ENCODE results near the gene AKAP8. TPM values are rescaled to one million over a fixed set of nuclear protein-coding genes. Genes with fewer than 3 reads are reported as not detected.
"Not testable (repeated sequence)": the region's sequence is repeated elsewhere in the genome, so short reads cannot be mapped to it uniquely, and the experiment has no call there.

The AKAP8 gene
- total RNA-seq, 2 experiments from 2014 or later: 47.6 to 48.2 TPM

DNA sequence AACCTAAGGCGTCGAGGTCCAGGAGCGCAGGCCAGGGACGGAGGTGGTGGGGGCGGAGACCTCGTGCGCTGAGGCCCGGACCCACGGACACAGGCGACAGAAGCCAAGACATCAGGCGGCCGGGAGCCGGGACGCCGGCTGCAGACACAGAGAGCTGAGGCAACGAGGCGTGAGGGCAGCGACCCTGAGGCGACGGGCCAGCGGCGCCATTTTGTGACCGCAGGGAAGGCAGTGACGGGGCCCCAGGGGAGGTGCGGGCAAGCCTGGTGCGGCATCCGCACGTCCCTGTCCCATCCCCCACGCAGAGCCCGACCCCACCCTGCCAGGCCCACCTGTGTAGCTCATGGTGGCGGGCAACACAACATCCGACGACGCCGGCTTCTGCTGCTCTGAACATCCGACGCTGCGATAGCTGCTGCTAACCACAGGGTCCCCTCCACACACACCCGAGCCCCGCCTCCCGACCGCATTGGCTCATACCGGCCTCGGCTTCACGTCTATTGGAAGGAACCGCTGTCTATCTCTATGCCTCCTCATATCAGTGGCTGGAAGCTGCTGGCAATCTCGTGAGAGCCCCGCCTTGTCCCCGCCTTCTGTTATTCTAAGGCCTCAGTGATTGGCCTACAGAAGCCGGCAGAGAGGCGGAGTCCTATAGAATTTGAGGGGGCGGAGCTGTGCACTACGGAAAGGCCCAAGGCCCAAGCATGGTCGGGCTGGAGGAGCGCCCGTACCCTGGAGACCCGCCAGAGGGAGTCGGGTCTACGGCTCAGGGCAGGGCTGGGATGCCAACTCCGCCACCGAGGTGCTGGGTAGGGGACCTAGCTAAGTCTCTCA, 39.2 kb upstream of the AKAP8 start, which contains the start of gene AKAP8L:
Gene AKAP8L (minus strand): TSS at position 410 of the 834 bp plus-strand sequence. CDS start 65 bp downstream, at position 345.
- intact Hi-C loops (cut with micrococcal nuclease): loop anchor here (2.0 to 5.0 kb wide), 2 partner anchors 44 to 138 kb away; partner anchors contain the start of gene RASAL3
- peak; percentile 100 for DNase-seq
- peak within 1 kb of the TSS; percentile 99 for H3K27ac Mint-ChIP-seq
- peaks cover 36% of the 10 kb centered on the region for H3K4me1 Mint-ChIP-seq (ENCODE audit: low read depth)
- TF ChIP-seq, protein P1, sequence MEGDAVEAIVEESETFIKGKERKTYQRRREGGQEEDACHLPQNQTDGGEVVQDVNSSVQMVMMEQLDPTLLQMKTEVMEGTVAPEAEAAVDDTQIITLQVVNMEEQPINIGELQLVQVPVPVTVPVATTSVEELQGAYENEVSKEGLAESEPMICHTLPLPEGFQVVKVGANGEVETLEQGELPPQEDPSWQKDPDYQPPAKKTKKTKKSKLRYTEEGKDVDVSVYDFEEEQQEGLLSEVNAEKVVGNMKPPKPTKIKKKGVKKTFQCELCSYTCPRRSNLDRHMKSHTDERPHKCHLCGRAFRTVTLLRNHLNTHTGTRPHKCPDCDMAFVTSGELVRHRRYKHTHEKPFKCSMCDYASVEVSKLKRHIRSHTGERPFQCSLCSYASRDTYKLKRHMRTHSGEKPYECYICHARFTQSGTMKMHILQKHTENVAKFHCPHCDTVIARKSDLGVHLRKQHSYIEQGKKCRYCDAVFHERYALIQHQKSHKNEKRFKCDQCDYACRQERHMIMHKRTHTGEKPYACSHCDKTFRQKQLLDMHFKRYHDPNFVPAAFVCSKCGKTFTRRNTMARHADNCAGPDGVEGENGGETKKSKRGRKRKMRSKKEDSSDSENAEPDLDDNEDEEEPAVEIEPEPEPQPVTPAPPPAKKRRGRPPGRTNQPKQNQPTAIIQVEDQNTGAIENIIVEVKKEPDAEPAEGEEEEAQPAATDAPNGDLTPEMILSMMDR (IDR thresholded peaks at IDR 0.05): peak; percentile 87
- H3K36me3 Mint-ChIP-seq (ENCODE audit: low read depth): peaks cover 36% of the 10 kb centered on the region
- ChIA-PET CTCF (interaction anchor here (0.6 to 6.7 kb wide), 42 partner anchors 9 to 327 kb away, joined by 3 to 138 read pairs (median 5); partner anchors contain the start of genes AKAP8, BRD4 and WIZ), POLR2A (interaction anchor here (0.6 to 6.5 kb wide), 24 partner anchors 9 to 1901 kb away, joined by 3 to 89 read pairs (median 5); partner anchors contain the start of genes AKAP8, RASAL3 and WIZ)
- H3K27me3 Mint-ChIP-seq: no peaks in the 10 kb centered on the region
- peaks cover 4% of the 10 kb centered on the region for H3K9me3 Mint-ChIP-seq
- peak within 1 kb of the TSS; percentile 98 for H3K4me3 Mint-ChIP-seq
- peak; percentile 97 for ATAC-seq

DNA sequence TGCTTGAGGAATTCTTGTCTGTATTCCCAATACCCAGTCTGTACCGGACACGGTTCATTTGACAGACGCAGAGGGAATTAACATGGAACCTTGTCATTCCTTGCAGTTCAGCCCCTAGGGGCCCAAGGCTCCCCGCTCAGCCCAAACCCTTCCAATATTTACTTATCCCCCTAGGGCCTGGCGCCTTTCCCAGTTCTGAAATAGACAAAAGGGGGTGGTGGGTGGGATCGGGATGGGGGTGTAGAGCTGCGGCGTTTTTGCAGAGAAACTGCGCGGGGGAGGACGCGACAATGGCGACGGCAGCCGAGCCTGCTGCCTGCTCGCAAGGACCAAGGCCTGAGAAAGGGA, 38.6 kb upstream of the AKAP8 start:
- peaks cover 40% of the 10 kb centered on the region for H3K4me1 Mint-ChIP-seq (ENCODE audit: low read depth)
- ChIA-PET POLR2A (interaction anchor here (0.9 to 6.5 kb wide), 12 partner anchors 8 to 137 kb away, joined by 4 to 89 read pairs (median 16); partner anchors contain the start of genes AKAP8, RASAL3 and WIZ), CTCF (interaction anchor here (0.8 to 6.7 kb wide), 18 partner anchors 9 to 317 kb away, joined by 3 to 138 read pairs (median 6); partner anchors contain the start of genes AKAP8, BRD4 and WIZ)
- H3K27ac Mint-ChIP-seq: peak overlapping the region; percentile 99
- H3K27me3 Mint-ChIP-seq: no peaks in the 10 kb centered on the region
- DNase-seq: no peak
- peaks cover 33% of the 10 kb centered on the region for H3K36me3 Mint-ChIP-seq (ENCODE audit: low read depth)
- TF ChIP-seq, protein P1 (IDR thresholded peaks at IDR 0.05): no peak
- H3K9me3 Mint-ChIP-seq: no peaks in the 10 kb centered on the region
- peak overlapping the region; percentile 98 for H3K4me3 Mint-ChIP-seq
- intact Hi-C loops (cut with micrococcal nuclease): loop anchor here (2.0 to 5.0 kb wide), 2 partner anchors 44 to 139 kb away; partner anchors contain the start of gene RASAL3
- no peak for ATAC-seq

DNA sequence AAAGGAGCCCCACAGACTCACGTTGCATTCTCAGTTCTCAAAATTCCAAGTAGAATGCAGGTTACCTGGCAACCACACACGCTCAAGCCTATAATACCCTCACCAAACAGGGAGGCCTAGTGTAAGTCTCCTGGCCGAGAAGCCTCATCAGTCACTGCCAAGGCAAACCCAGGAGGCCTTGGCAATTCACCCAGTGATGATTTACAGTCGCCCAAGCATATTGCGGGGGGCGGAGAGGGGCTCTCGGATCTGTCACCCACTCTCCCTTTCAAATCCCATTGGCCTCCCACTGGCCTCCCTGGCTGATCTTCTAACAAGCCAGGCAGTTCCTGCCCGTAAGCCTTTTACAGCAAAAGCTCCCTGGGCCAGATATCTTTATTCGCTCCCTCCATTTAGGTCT, 38.1 kb upstream of the AKAP8 start:
- H3K27me3 Mint-ChIP-seq: no peaks in the 10 kb centered on the region
- ChIA-PET POLR2A (interaction anchor here (0.6 to 6.5 kb wide), 9 partner anchors 8 to 138 kb away, joined by 3 to 89 read pairs (median 17); partner anchors contain the start of genes AKAP8 and RASAL3), CTCF (interaction anchor here (1.6 to 6.7 kb wide), 9 partner anchors 8 to 317 kb away, joined by 4 to 138 read pairs (median 22); partner anchors contain the start of gene AKAP8)
- no peak for DNase-seq
- peak overlapping the region; percentile 98 for H3K4me3 Mint-ChIP-seq
- H3K4me1 Mint-ChIP-seq (ENCODE audit: low read depth): peaks cover 44% of the 10 kb centered on the region
- ATAC-seq: no peak
- no peaks in the 10 kb centered on the region for H3K9me3 Mint-ChIP-seq
- H3K27ac Mint-ChIP-seq: peak overlapping the region; percentile 99
- TF ChIP-seq, protein P1 (IDR thresholded peaks at IDR 0.05): no peak
- intact Hi-C loops (cut with micrococcal nuclease): loop anchor here (2.0 to 5.0 kb wide), 2 partner anchors 45 to 139 kb away; partner anchors contain the start of gene RASAL3
- H3K36me3 Mint-ChIP-seq (ENCODE audit: low read depth): peaks cover 28% of the 10 kb centered on the region

DNA sequence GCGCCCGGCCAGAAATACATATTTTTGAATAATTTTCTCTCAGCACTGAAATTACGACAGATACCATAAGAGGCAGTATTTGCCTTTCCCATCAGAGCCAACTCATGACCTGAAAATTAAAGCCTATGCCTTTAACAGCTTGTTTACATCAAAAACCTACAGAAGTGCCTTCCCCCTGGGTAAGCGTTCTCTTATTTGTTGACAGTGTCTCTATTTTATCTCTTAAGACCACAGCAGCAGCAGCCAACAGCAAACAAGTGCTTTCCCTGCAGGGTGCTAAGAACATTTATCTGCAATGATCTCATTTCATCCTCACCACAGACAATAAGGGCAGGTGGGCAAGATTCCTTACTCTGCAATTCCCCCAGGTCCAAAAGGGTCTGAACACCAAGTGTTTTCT, 33.2 kb upstream of the AKAP8 start:
- no peaks in the 10 kb centered on the region for H3K27me3 Mint-ChIP-seq
- no peak for DNase-seq
- H3K4me1 Mint-ChIP-seq (ENCODE audit: low read depth): peaks cover 47% of the 10 kb centered on the region
- POLR2A ChIA-PET: interaction anchor here (1.0 kb wide), 1 partner anchor 32 kb away, joined by 3 read pairs; no protein-coding TSS in a partner anchor
- H3K36me3 Mint-ChIP-seq (ENCODE audit: low read depth): peaks cover 20% of the 10 kb centered on the region
- H3K4me3 Mint-ChIP-seq: no peak overlapping the region
- CTCF ChIA-PET: interaction anchor here (0.8 to 0.9 kb wide), 2 partner anchors 12 to 143 kb away, joined by 3 to 5 read pairs; no protein-coding TSS in a partner anchor
- intact Hi-C loops (cut with micrococcal nuclease): no loop called here
- TF ChIP-seq, protein P1 (IDR thresholded peaks at IDR 0.05): no peak
- no peak for ATAC-seq
- H3K9me3 Mint-ChIP-seq: no peaks in the 10 kb centered on the region
- H3K27ac Mint-ChIP-seq: no peak overlapping the region

DNA sequence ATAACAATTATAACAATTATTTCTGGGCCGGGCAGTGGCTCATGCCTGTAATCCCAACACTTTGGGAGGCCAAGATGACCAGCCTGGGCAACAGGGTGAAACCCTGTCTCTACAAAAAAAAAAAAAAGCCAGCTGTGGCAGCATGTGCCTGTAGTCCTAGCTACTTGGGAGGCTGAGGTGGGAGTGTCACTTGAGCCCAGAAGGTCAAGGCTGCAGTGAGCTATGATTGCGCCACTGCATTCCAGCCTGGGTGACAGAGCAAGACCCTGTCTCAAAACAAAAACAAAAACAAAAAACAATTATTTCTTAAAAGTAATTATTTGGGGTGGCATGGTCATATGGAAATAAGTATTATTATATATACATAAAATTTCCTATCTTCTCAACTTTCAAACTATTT, 31.8 kb upstream of the AKAP8 start:
- H3K27ac Mint-ChIP-seq; DNase-seq; H3K4me3 Mint-ChIP-seq; ATAC-seq; H3K27me3 Mint-ChIP-seq; H3K9me3 Mint-ChIP-seq; intact Hi-C loops (cut with micrococcal nuclease): not testable (repeated sequence)
- Mint-ChIP-seq H3K4me1 (ENCODE audit: low read depth) (peaks cover 40% of the 10 kb centered on the region), H3K36me3 (ENCODE audit: low read depth) (peaks cover 16% of the 10 kb centered on the region)
- ChIA-PET POLR2A (interaction anchor here (0.7 to 3.2 kb wide), 4 partner anchors 8 to 33 kb away, joined by 3 to 17 read pairs (median 4); partner anchors contain the start of gene AKAP8L), CTCF (interaction anchor here (1.2 kb wide), 2 partner anchors 140 to 144 kb away, joined by 3 read pairs; no protein-coding TSS in a partner anchor)
